Upper lobe of left lung (tissue), 4 donors: Measurements from ENCODE around the gene COMMD10.

Experiments
- CTCF ChIP-seq, 6 experiments: fragments of 450-650 bp in 4 of 6; fragments of 200-600 bp in 2 of 6; sonication (generic) in 2 of 6; IDR thresholded peaks; one replicate each; pipeline ENCODE4 v1.5.1; 2016 to 2019; ENCODE audit warnings: antibody characterized with exemption in 6 of 6
- POLR2A ChIP-seq, 4 donors: fragments of 450-650 bp; IDR thresholded peaks; one replicate each; pipeline ENCODE4 v1.5.1; 2016 to 2017; ENCODE audit warnings: antibody characterized with exemption in 4 of 4, mild to moderate bottlenecking in 2 of 4

- TF ChIP-seq CTCF (IDR thresholded peaks at IDR 0.05) = no peak
- no peak for TF ChIP-seq POLR2A (IDR thresholded peaks at IDR 0.05)
These were observed 171.9 kb downstream of the COMMD10 start for GRCh38 chr5:116256717-116257116.
